Fibroblast of lung (primary cell): Measurements from ENCODE around the gene CRY1. TPM values are rescaled to one million over a fixed set of nuclear protein-coding genes. Genes with fewer than 3 reads are reported as not detected.
"Not testable (repeated sequence)": the region's sequence is repeated elsewhere in the genome, so short reads cannot be mapped to it uniquely, and the experiment has no call there.

ENCODE experiments used
- DNase-seq, 2 donors: peaks; one replicate each; pipeline versions ENCODE4 v3.0.0 to v3.0.0-alpha.2; 2010; ENCODE audit warnings: low read depth in 2 of 2
- H2AFZ ChIP-seq: 2 replicates; pipeline ENCODE4 v1.5.1; 2012; ENCODE audit warnings: low read length, control low read depth, inconsistent platforms
- H3K27ac ChIP-seq: 2 replicates; pipeline ENCODE4 v1.5.1; 2011; ENCODE audit warnings: low read length, control low read depth; ENCODE audit not compliant: insufficient read depth
- H3K27me3 ChIP-seq: 2 replicates; pipeline ENCODE4 v1.5.1; 2011; ENCODE audit warnings: mild to moderate bottlenecking, low read length; ENCODE audit not compliant: control insufficient read depth, insufficient read depth
- H3K36me3 ChIP-seq: 2 replicates; pipeline ENCODE4 v1.5.1; 2011; ENCODE audit warnings: low read length; ENCODE audit not compliant: control insufficient read depth, insufficient read depth
- H3K4me1 ChIP-seq: 2 replicates; pipeline ENCODE4 v1.5.1; 2011; ENCODE audit warnings: low read length; ENCODE audit not compliant: control insufficient read depth, insufficient read depth; ENCODE audit errors: extremely low read depth
- H3K4me2 ChIP-seq: 2 replicates; pipeline ENCODE4 v1.5.1; 2011; ENCODE audit warnings: low read length, control low read depth; ENCODE audit not compliant: insufficient read depth; ENCODE audit errors: extremely low read depth
- H3K4me3 ChIP-seq, 4 experiments: fragments of 200-600 bp in 1 of 4; sonication (generic) in 1 of 4; replicated peaks in 1 of 4; 2 replicates each; pipeline ENCODE4 v1.5.1; 2011 to 2016; ENCODE audit warnings: low read length in 4 of 4, low read depth in 3 of 4, mild to moderate bottlenecking in 3 of 4, control low read depth in 2 of 4, inconsistent platforms in 1 of 4, mixed read lengths in 1 of 4; ENCODE audit not compliant: insufficient read depth in 1 of 4; ENCODE audit errors: control extremely low read depth in 1 of 4
- H3K79me2 ChIP-seq: 2 replicates; pipeline ENCODE4 v1.5.1; 2012; ENCODE audit warnings: mild to moderate bottlenecking, low read length, inconsistent platforms; ENCODE audit not compliant: control insufficient read depth, insufficient read depth
- H3K9ac ChIP-seq: 2 replicates; pipeline ENCODE4 v1.5.1; 2011; ENCODE audit warnings: mild to moderate bottlenecking, low read length, control low read depth; ENCODE audit not compliant: insufficient read depth
- H3K9me3 ChIP-seq: 2 replicates; pipeline ENCODE4 v1.5.1; 2012; ENCODE audit warnings: low read depth, low read length; ENCODE audit not compliant: control insufficient read depth, insufficient read depth
- H4K20me1 ChIP-seq: 2 replicates; pipeline ENCODE4 v1.5.1; 2011; ENCODE audit warnings: low read length; ENCODE audit not compliant: control insufficient read depth, insufficient read depth; ENCODE audit errors: extremely low read depth
- CTCF ChIP-seq, 2 donors: IDR thresholded peaks in 1 of 2; conservative IDR thresholded peaks in 1 of 2; 1 replicate in 1 of 2; 2 replicates in 1 of 2; pipeline ENCODE4 v1.5.1; 2011 to 2012; ENCODE audit warnings: low read length in 2 of 2, control low read depth in 1 of 2, inconsistent platforms in 1 of 2, low read depth in 1 of 2, mild to moderate bottlenecking in 1 of 2
- EZH2 ChIP-seq: IDR thresholded peaks from 2 replicates; pipeline ENCODE4 v1.5.1; 2012; ENCODE audit warnings: low read length, control low read depth, mild to moderate bottlenecking; ENCODE audit errors: missing control alignments
- polyA plus RNA-seq, 2 donors: library from polyadenylated mRNA; depleted of rRNA in 1 of 2; stranded (reverse) in 1 of 2; unstranded in 1 of 2; fragments of >200 nt; gene quantifications; 2 replicates each; pipeline ENCODE4 v1.2.1, GENCODE V29; 2011 to 2012; ENCODE audit warnings: missing spikeins in 1 of 2
- total RNA-seq: library from RNA; depleted of rRNA; stranded (reverse); fragments of >200 nt; gene quantifications from 2 replicates; pipeline ENCODE4 v1.2.1, GENCODE V29; 2014

CRY1 gene
- total and polyA plus RNA-seq, 2 donors (not counting 1 experiment from before 2014, with no cell fraction given), result 9.6 to 12.9 TPM

DNA sequence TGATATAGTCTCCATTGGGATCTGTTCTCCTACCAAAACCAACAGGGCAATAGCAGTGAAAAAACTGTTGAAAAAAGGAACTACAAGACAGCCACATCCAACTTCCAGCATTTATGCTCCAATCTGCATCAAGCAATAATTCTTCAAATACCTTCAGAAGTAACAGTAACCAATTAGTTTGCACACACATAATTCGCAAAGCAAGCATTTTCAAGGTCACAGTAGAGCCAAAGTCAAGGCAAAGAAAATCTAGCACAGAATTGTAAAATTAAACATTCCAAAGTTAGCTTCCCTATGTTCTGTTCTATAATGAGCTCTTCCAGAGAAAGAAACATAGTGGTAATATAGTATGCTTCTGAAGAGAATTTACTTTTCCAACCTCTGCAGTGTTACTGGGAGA lies 95.4 kb downstream of the CRY1 start:
- Histone ChIP-seq H3K27ac (no peak overlapping the region), H2AFZ (no peak overlapping the region), H3K4me2 (no peak overlapping the region), H3K79me2 (no peaks in the 10 kb centered on the region), H3K9ac (no peak overlapping the region), H3K36me3 (no peaks in the 10 kb centered on the region), H3K4me3 (no peak overlapping the region), H3K4me1 (peaks cover 3% of the 10 kb centered on the region), H3K27me3 (no peaks in the 10 kb centered on the region), H4K20me1 (no peaks in the 10 kb centered on the region), H3K9me3 (no peaks in the 10 kb centered on the region)
- TF ChIP-seq EZH2, result no peak
- TF ChIP-seq CTCF (conservative IDR thresholded peaks at IDR 0.05 in 1 of 2, IDR thresholded peaks at IDR 0.05 in 1 of 2; ENCODE audit: low read depth in 1 of 2, low read length in 2 of 2), result no peak
- DNase-seq, result no peak

- H3K27ac ChIP-seq, H3K4me2 ChIP-seq, DNase-seq, H3K36me3 ChIP-seq, H3K27me3 ChIP-seq, H4K20me1 ChIP-seq, H3K9ac ChIP-seq, H3K79me2 ChIP-seq, H2AFZ ChIP-seq, H3K9me3 ChIP-seq, H3K4me3 ChIP-seq, H3K4me1 ChIP-seq: not testable (repeated sequence)
Observed at GRCh38 chr12:106996102-106996501, 97.2 kb downstream of the CRY1 start.

- H3K36me3 ChIP-seq, result no peaks in the 10 kb centered on the region
- H4K20me1 ChIP-seq, result no peaks in the 10 kb centered on the region
- H3K9ac ChIP-seq, result no peak overlapping the region
- H3K4me2 ChIP-seq, result peak overlapping the region; percentile 66
- no peaks in the 10 kb centered on the region for H3K79me2 ChIP-seq
- no peak overlapping the region for H3K4me3 ChIP-seq
- H3K9me3 ChIP-seq, result no peaks in the 10 kb centered on the region
- peak; percentile 49 to 68 for DNase-seq
- peak overlapping the region; percentile 38 for H3K27ac ChIP-seq
- TF ChIP-seq CTCF (conservative IDR thresholded peaks at IDR 0.05 in 1 of 2, IDR thresholded peaks at IDR 0.05 in 1 of 2; ENCODE audit: low read depth in 1 of 2, low read length in 2 of 2) (no peak), EZH2 (no peak)
- peaks cover 4% of the 10 kb centered on the region for H3K4me1 ChIP-seq
- no peak overlapping the region for H2AFZ ChIP-seq
- H3K27me3 ChIP-seq, result no peaks in the 10 kb centered on the region
Observed at GRCh38 chr12:106994579-106995220, 98.6 kb downstream of the CRY1 start.
